ENCODE measurements around the gene CLCNKA. TPM values are rescaled to one million over a fixed set of nuclear protein-coding genes. Genes with fewer than 3 reads are reported as not detected.
"Not testable (repeated sequence)": the region's sequence is repeated elsewhere in the genome, so short reads cannot be mapped to it uniquely, and the experiment has no call there.

CLCNKA gene
- total RNA-seq, 1 donor from 2014 or later, result 0.65 TPM

DNA sequence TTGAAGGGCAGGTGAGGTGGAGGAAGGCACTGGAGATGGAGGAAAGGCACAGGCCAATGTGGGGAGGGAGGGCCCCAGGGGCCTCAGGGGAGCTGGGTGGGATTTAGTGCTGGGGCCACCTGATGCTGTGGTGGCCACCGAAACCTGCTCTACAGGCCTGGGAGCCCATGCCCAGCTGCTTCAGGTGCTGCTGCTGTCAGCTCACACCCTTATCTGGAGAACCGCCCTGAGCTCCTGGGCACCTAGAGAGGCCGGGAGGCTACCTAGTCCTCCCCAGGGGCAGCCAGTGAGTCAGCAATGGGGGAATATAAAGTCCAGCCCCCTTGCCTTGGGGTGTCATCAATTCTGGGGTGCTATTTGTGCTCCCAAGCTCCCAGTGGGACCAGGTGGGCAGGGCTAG, 39.4 kb downstream of the CLCNKA start:
- no peak overlapping the region for H3K4me3 ChIP-seq
- no peak for ATAC-seq
- no peak overlapping the region for H3K27ac ChIP-seq
- intact Hi-C loops (cut with DNase I), result no loop called here
- no peak for DNase-seq
- no peaks in the 10 kb centered on the region for H3K36me3 ChIP-seq
- no peaks in the 10 kb centered on the region for H3K9me3 ChIP-seq
- H3K27me3 ChIP-seq (ENCODE audit: low read depth), result peaks cover 6% of the 10 kb centered on the region
- TF ChIP-seq, protein P1, sequence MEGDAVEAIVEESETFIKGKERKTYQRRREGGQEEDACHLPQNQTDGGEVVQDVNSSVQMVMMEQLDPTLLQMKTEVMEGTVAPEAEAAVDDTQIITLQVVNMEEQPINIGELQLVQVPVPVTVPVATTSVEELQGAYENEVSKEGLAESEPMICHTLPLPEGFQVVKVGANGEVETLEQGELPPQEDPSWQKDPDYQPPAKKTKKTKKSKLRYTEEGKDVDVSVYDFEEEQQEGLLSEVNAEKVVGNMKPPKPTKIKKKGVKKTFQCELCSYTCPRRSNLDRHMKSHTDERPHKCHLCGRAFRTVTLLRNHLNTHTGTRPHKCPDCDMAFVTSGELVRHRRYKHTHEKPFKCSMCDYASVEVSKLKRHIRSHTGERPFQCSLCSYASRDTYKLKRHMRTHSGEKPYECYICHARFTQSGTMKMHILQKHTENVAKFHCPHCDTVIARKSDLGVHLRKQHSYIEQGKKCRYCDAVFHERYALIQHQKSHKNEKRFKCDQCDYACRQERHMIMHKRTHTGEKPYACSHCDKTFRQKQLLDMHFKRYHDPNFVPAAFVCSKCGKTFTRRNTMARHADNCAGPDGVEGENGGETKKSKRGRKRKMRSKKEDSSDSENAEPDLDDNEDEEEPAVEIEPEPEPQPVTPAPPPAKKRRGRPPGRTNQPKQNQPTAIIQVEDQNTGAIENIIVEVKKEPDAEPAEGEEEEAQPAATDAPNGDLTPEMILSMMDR (IDR thresholded peaks at IDR 0.05), result no peak
- no peaks in the 10 kb centered on the region for H3K4me1 ChIP-seq

DNA sequence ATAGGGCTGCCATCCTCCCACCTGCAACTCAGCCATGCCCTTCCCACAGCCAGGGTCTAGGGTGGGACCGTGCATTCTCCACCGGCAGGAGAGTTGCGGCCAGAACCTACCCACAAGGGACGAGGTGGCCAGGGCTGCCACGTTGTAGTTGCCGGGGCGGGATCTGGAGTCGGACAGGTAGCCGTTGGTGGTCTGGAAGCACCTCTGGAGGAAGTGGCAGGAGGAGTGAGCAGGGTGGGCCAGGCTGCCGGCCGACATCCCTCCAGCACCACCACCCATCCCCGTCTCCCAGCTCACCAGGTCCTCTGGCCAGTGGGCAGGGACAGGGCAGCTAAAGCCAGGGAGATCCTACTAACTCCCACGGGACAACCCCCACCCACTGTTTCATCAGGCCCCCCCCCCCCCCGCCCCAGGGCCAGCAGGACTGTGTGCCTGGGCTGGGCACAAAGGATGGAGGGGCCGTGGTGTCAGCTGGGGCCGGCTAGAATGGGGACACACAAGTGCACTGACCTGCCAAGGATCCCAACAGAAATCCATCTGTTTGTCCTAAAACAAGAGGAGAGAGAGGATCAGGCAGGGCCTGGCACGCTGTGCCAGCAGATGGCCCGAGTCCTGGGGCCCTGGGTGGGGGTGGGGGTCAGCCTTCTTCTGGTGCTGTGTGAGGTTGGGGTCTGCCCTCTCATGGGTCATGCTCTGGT, 40.3 kb downstream of the CLCNKA start:
- H3K4me1 ChIP-seq; H3K27ac ChIP-seq; ATAC-seq; H3K4me3 ChIP-seq; H3K36me3 ChIP-seq; DNase-seq; H3K27me3 ChIP-seq (ENCODE audit: low read depth); H3K9me3 ChIP-seq; intact Hi-C loops (cut with DNase I): not testable (repeated sequence)

DNA sequence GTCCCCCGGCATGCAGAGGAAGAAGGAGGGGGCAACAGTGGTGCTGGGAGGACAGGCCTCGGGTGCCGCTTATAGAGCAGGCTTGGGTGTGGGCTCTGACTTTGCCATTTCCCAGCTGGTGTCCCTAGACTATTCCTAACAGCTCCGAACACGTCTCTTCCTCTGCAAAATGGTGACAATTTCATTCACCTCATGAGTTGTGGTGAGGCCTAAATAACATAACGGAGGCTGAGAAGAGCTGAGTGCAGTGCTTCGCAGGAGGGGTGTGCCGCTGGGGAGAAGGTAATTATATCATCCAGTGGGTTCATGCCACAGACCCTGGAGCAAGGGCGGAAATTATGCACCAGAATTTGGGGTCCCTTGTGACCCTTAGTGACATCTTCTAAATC, 40.8 kb downstream of the CLCNKA start:
- H3K9me3 ChIP-seq; H3K4me3 ChIP-seq; DNase-seq; ATAC-seq; H3K36me3 ChIP-seq; H3K27me3 ChIP-seq (ENCODE audit: low read depth); H3K27ac ChIP-seq; intact Hi-C loops (cut with DNase I); H3K4me1 ChIP-seq: not testable (repeated sequence)

DNA sequence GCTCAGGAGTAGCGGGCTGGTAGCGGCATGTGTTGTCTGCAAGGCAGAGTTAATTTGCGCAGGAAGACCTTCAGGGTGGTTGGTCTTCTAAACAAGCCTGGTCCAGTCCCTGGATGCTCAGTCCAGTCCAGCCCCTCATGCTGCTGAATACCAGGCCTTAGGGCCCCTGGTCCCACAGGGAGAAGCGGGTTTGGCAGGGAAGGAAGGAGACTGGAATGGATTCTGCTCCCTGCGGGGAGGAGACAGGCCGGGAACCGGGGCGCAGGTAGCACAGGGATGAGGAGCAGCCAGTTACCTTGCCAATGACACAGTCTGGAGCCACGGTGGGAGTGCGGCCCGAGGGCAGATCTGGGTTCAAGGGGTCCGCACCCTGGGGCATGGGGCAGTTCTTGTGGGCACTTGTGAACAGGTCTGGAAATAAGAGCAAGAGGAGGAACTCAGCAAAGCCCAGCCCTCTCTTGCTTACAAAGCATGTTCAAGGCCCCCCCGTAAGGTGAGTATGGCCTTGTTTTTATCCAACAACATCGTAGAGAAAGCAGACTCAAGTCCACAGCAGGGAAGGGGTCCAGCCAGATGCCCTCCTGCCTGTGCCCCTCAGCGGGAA, 41.5 kb downstream of the CLCNKA start:
- Histone ChIP-seq H3K4me3 (no peak overlapping the region), H3K27ac (no peak overlapping the region), H3K9me3 (no peaks in the 10 kb centered on the region), H3K36me3 (no peaks in the 10 kb centered on the region), H3K27me3 (ENCODE audit: low read depth) (peaks cover 6% of the 10 kb centered on the region), H3K4me1 (no peaks in the 10 kb centered on the region)
- DNase-seq (no peak), ATAC-seq (no peak)
- intact Hi-C loops (cut with DNase I), result no loop called here
- TF ChIP-seq, protein P1 (IDR thresholded peaks at IDR 0.05), result no peak

DNA sequence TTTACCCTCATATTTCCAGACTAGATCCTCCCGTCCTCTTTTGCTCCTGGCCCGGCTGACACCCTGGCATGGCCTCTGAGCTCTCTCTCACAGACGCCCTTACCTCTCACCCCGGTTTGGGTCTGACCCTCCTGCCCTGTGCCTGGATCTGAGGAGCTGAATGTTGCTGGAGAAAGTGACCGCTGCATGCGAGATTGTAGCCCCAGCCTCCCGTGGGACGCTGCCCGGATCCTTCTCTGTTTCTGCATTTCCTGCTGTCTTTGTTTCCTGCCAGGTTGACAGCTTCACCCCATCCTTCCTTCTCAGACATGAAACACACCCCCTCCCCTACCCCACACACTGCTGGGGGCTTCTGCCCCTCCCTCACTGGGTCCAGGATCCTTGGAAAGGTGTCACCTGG, 42.1 kb downstream of the CLCNKA start:
- H3K27me3 ChIP-seq (ENCODE audit: low read depth), result peaks cover 6% of the 10 kb centered on the region
- TF ChIP-seq, protein P1 (IDR thresholded peaks at IDR 0.05), result no peak
- ATAC-seq, result no peak

DNA sequence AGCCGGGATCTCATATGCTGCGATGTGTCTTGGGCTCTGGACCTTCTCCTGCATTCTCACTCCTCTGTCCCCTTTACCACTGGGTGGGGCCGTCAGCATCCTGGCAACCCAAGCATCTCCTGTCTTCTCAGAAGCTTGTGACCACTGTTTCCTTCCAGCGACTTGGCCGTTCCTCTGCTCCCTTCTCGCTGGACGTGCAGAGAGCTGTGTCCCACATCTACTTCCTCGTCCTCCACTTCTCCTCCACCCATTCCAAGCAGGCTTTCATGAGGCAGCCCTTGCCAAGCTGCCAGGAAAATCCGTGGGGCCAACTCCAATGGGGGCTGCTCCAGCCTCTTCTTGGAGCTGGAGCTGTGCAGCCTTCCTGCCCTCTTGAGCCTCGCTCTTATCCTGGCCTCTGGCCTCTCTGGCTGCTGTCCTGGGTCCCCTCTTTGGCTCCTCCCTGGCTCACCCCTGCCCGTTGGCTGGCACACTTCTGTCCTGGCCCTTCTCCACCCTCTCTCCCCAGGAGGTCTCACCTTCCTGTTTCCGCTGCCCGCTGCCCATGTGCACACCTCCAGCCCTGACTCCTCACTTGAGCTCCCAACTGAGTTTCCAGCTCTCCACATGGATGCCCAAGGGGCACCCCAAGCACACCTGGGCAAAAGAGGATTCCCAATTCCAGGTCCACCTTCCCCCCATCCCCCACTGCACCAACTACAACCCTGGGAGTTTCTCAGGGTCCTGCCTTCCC, 42.9 kb downstream of the CLCNKA start:
- Histone ChIP-seq H3K27me3 (ENCODE audit: low read depth) (peaks cover 6% of the 10 kb centered on the region), H3K27ac (no peak overlapping the region), H3K36me3 (no peaks in the 10 kb centered on the region), H3K4me3 (no peak overlapping the region), H3K4me1 (no peaks in the 10 kb centered on the region), H3K9me3 (no peaks in the 10 kb centered on the region)
- intact Hi-C loops (cut with DNase I), result no loop called here
- ATAC-seq (no peak), DNase-seq (no peak)
- TF ChIP-seq, protein P1 (IDR thresholded peaks at IDR 0.05), result no peak

More for the DNA sequence above, 42.1 kb downstream of the CLCNKA start:
- H3K9me3 ChIP-seq, result no peaks in the 10 kb centered on the region
- intact Hi-C loops (cut with DNase I), result no loop called here
- DNase-seq, result no peak
- H3K4me1 ChIP-seq, result no peaks in the 10 kb centered on the region
- H3K36me3 ChIP-seq, result no peaks in the 10 kb centered on the region
- H3K27ac ChIP-seq, result no peak overlapping the region
- no peak overlapping the region for H3K4me3 ChIP-seq
